ENCODE data around the gene VPS13C. TPM values are rescaled to one million over a fixed set of nuclear protein-coding genes. Genes with fewer than 3 reads are reported as not detected.

Gene VPS13C
- total RNA-seq, 8 experiments from 2014 or later, result 31.2 to 166 (median 63.2) TPM

DNA sequence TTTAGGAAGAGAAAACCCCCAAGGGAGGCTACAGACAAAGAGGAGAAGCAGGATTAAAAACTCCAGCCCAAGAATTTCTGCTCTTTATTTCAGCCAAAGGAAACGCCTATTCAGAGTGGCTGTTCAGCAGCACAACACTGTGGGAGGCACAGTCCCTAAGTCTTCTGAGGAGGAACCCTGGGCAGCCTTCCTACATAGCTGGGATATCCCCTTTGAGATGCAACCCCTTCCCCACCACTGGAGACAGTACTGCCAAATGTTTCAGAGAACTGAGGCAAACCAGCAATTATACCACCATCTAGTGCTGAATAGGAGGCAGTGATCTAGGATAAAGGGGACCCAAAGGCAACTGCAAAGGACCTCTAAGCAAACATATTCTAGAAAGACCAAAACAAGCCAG, 168.1 kb downstream of the VPS13C start:
- H3K27ac ChIP-seq, result no peak overlapping the region
- WGBS, 10 experiments, result 80 to 86% methylated on average over 1 of the region's 1 CpG; no CpG with 5 or more reads in 8 of the 10 experiments
- peaks cover 0 to 5% of the 10 kb centered on the region in 2 donors for H3K4me1 ChIP-seq (replicated peaks in 1 of 2)
- ATAC-seq (replicated peaks in 6 of 8), result no peak
- in situ Hi-C loops (cut with MboI; ENCODE audit: low pct_unique_long_range_greater_than_20kb in 2 of 9, low sequenced_read_pairs in 9 of 9, unreplicated experiment in 9 of 9), result no loop called here
- H3K4me3 ChIP-seq, result no peak overlapping the region

DNA sequence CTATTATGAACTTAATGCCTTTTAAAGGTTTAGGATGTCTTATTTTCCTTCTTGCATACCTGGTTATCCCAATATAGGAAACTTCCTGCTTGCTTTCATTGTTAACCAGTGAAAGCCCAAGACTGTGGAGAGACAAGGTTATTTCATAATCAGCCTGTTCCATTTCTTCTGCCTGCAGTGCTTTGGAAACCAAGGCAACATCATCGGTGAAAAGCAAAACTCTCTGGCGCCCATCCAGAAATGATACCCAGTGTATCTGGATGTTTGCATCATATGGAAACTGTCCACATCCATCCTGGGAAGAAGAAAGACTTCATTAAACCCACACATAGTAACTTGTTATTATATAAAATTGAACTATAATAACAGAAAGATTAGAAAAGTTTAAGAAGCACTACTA, 170.1 kb downstream of the VPS13C start:
- ATAC-seq (replicated peaks in 6 of 8), result peak in 2 of 8 experiments; percentile 57 to 81
- no peak overlapping the region for H3K27ac ChIP-seq
- 38 to 100% (median 80%) methylated on average over 1 to 2 of the region's 2 CpGs; no CpG with 5 or more reads in 2 of the 10 experiments for WGBS, 10 experiments
- in situ Hi-C loops (cut with MboI; ENCODE audit: low pct_unique_long_range_greater_than_20kb in 2 of 9, low sequenced_read_pairs in 9 of 9, unreplicated experiment in 9 of 9), result no loop called here
- H3K4me1 ChIP-seq (replicated peaks in 1 of 2), result peaks cover 0 to 5% of the 10 kb centered on the region in 2 donors
- H3K4me3 ChIP-seq, result no peak overlapping the region

DNA sequence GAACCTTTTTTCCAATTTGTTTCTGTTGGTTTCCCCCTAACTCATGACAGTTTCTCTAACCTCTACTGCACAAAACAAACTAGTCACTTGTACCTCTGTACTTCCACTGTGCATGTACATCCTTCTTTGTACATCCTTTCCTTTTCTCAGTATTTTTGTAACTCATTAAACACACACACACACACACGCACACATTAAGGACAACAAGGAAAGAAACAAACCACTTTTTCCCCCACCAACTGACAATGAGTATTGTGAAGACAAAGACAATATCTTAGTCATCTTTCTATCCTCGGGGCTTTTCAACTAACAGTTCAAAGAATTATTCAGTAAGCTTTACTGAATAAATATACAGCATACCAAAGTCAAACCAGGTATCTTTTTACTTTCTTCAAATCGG, 170.5 kb downstream of the VPS13C start:
- Histone ChIP-seq H3K4me1 (replicated peaks in 1 of 2) (peaks cover 0 to 5% of the 10 kb centered on the region in 2 donors), H3K27ac (no peak overlapping the region), H3K4me3 (no peak overlapping the region)
- in situ Hi-C loops (cut with MboI; ENCODE audit: low pct_unique_long_range_greater_than_20kb in 2 of 9, low sequenced_read_pairs in 9 of 9, unreplicated experiment in 9 of 9), result no loop called here
- WGBS, 10 experiments, result 63 to 100% (median 87%) methylated on average over 1 to 3 of the region's 3 CpGs; no CpG with 5 or more reads in 1 of the 10 experiments
- ATAC-seq (replicated peaks in 6 of 8), result peak in 2 of 8 experiments; percentile 24 to 37

DNA sequence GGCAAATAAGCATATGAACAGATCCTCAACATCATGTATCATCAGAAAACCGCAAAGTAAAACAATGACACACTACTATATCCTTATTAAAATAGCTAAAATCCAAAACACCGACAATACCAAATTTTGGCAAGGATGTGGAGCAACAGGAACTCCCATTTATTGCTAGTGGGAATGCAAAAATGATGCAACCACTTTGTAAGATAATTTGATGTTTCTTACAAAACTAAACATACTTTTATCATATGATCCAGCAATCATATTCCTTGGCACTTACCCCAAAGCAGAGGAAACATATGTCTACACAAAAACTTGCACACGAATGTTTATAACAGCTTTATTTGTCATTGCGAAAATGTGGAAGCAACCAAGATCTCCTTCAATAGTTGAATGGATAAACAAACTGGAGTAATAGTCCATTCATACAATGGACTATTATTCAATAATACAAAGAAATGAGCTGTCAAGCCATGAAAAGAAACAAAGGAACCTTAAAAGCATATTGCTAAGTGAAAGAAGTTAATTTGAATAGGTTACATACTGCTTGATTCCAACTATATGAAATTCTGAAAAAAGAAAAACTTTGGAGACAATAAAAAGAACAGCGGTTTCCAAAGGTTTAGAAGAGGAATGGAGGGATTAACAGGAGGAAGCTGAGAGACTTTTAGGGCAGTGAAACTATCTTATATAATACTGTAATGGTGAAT, 172.0 kb downstream of the VPS13C start:
- Histone ChIP-seq H3K27ac (no peak overlapping the region), H3K4me3 (no peak overlapping the region), H3K4me1 (replicated peaks in 1 of 2) (peaks cover 0 to 5% of the 10 kb centered on the region in 2 donors)
- 81 to 98% (median 91%) methylated on average over 2 to 5 of the region's 5 CpGs for WGBS, 10 experiments
- no peak for ATAC-seq (replicated peaks in 6 of 8)
- in situ Hi-C loops (cut with MboI; ENCODE audit: low pct_unique_long_range_greater_than_20kb in 2 of 9, low sequenced_read_pairs in 9 of 9, unreplicated experiment in 9 of 9), result no loop called here

DNA sequence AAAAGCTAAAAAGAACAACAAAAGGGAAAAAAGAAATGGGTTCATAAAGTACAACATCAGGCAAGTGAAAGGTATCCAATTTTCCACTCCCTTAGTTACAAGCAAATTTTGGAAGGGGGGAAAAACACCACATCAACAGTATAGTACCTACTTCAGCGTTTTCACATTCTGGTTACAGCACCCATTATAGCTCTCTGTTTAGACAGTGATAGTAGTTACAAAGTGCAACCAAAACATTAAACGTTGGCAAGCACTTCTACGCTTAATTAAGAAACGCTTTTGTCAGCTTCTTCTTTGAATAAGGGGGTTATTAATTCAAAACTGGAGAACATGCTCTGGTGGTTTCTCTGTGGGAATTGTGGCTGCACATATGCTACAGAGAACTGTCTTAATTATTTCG, 180.2 kb downstream of the VPS13C start:
- ATAC-seq (replicated peaks in 6 of 8), result no peak
- 40 to 100% (median 77%) methylated on average over 1 to 5 of the region's 5 CpGs; no CpG with 5 or more reads in 1 of the 10 experiments for WGBS, 10 experiments
- in situ Hi-C loops (cut with MboI; ENCODE audit: low pct_unique_long_range_greater_than_20kb in 2 of 9, low sequenced_read_pairs in 9 of 9, unreplicated experiment in 9 of 9), result no loop called here
- no peak overlapping the region for H3K4me3 ChIP-seq
- H3K4me1 ChIP-seq (replicated peaks in 1 of 2), result no peaks in the 10 kb centered on the region
- H3K27ac ChIP-seq, result no peak overlapping the region

DNA sequence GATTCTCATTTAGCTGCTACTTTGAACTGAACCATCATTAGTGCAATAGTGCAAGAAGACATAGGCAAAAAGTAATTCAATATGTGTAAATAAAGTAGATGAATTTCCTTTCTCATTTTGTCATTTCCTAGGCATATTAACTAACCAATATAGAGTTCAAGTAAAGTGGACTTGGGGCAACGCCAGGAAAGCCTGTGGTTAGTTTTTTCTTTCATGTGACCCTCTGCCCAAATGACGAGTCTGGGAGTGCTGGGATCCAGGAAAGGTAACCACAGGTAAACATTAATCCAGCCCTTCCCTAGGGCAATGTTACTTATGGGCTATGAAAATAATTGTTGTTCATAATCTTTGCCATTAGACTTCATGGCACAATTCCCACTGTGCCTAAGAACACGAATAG, 181.0 kb downstream of the VPS13C start:
- in situ Hi-C loops (cut with MboI; ENCODE audit: low pct_unique_long_range_greater_than_20kb in 2 of 9, low sequenced_read_pairs in 9 of 9, unreplicated experiment in 9 of 9), result no loop called here

DNA sequence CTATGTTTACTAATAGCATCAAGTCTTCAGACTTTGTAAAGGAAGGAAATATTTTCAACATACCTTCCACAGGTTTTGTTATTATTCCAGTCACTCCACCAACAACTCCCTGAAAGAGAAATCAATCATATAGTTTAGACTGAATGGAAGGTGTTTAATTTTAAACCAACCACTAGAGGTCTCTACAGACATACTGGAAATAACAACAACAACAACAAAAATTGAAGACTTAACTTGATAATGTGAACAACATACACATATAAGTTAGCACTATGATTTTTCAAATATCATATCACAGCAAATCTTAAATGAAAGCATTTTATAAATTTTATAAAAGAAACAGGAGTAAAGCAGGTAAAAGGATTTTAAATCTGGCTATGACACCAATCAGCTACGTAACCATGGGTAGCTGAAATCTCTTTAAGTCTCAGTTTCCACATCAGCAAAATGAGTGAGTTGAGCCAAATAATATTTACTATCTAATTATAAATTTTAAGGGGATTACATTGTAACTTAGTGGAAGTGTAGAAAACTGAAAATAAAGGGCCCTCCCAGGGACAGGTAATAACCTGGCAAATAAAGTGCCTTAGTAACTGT, 188.2 kb downstream of the VPS13C start:
- ATAC-seq (replicated peaks in 6 of 8), result peak in 3 of 8 experiments; percentile 45 to 53 (median 48)
- in situ Hi-C loops (cut with MboI; ENCODE audit: low pct_unique_long_range_greater_than_20kb in 2 of 9, low sequenced_read_pairs in 9 of 9, unreplicated experiment in 9 of 9), result loop anchor here in 1 of 9 experiments (25.0 kb wide), 1 partner anchor 440 kb away; no protein-coding TSS in a partner anchor

More for the DNA sequence above, 181.0 kb downstream of the VPS13C start:
- no peak for ATAC-seq (replicated peaks in 6 of 8)
- H3K4me3 ChIP-seq, result no peak overlapping the region
- H3K4me1 ChIP-seq (replicated peaks in 1 of 2), result no peaks in the 10 kb centered on the region
- no peak overlapping the region for H3K27ac ChIP-seq
- 71 to 100% (median 91%) methylated on average over 1 to 3 of the region's 3 CpGs for WGBS, 10 experiments

DNA sequence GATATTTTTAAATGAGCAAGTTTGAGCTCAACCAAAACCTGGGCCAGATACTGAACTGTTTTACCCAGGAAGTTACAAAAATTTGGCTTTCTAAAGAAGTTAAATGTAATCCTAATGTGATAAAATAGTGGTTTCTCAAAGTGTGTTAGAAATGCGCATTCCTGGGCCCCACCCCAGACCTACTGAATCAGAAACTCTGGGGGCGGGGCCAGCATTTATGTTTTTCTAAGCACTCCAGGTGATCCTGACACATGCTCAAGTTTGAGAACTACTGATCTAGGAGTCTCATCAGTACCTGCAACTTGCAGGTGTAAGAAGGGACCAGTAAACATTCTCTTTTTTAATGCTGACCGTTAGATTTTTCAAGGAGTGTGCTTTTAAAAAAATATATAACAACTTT, 190.6 kb downstream of the VPS13C start:
- Histone ChIP-seq H3K4me1 (replicated peaks in 1 of 2) (no peaks in the 10 kb centered on the region), H3K27ac (no peak overlapping the region), H3K4me3 (no peak overlapping the region)
- ATAC-seq (replicated peaks in 6 of 8), result peak in 2 of 8 experiments; percentile 80 to 87
- in situ Hi-C loops (cut with MboI; ENCODE audit: low pct_unique_long_range_greater_than_20kb in 2 of 9, low sequenced_read_pairs in 9 of 9, unreplicated experiment in 9 of 9), result loop anchor here in 1 of 9 experiments (25.0 kb wide), 1 partner anchor 443 kb away; no protein-coding TSS in a partner anchor
- WGBS, 10 experiments, result 89 to 100% (median 97%) methylated on average over 1 to 3 of the region's 3 CpGs; no CpG with 5 or more reads in 2 of the 10 experiments

More for the DNA sequence above, 188.2 kb downstream of the VPS13C start:
- WGBS, 10 experiments, result 89 to 100% (median 100%) methylated on average over 1 of the region's 1 CpG; no CpG with 5 or more reads in 4 of the 10 experiments
- Histone ChIP-seq H3K4me1 (replicated peaks in 1 of 2) (no peaks in the 10 kb centered on the region), H3K27ac (no peak overlapping the region), H3K4me3 (no peak overlapping the region)

DNA sequence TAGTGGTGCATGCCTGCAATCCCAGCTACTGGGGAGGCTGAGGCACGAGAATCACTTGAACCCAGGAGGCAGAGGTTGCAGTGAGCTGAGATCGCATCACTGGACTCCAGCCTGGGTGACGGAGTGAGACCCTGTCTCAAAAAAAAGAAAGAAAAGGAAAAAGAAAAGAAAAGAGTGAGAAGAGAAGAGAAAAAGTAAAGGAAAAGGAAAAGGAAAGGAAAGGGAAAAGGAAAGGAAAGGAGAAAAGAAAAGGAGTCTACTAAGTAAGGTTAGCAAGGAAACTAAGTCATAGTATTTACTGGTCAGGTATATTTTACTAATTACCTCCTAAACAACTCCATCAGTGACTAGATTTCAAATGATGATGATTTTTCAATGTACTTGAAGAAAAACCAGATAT, 198.3 kb downstream of the VPS13C start:
- Histone ChIP-seq H3K27ac (no peak overlapping the region), H3K4me3 (no peak overlapping the region), H3K4me1 (replicated peaks in 1 of 2) (no peaks in the 10 kb centered on the region)
- in situ Hi-C loops (cut with MboI; ENCODE audit: low pct_unique_long_range_greater_than_20kb in 2 of 9, low sequenced_read_pairs in 9 of 9, unreplicated experiment in 9 of 9), result loop anchor here in 1 of 9 experiments (25.0 kb wide), 1 partner anchor 450 kb away; no protein-coding TSS in a partner anchor
- no peak for ATAC-seq (replicated peaks in 6 of 8)
- 83 to 100% (median 97%) methylated on average over 1 to 3 of the region's 3 CpGs; no CpG with 5 or more reads in 1 of the 10 experiments for WGBS, 10 experiments

DNA sequence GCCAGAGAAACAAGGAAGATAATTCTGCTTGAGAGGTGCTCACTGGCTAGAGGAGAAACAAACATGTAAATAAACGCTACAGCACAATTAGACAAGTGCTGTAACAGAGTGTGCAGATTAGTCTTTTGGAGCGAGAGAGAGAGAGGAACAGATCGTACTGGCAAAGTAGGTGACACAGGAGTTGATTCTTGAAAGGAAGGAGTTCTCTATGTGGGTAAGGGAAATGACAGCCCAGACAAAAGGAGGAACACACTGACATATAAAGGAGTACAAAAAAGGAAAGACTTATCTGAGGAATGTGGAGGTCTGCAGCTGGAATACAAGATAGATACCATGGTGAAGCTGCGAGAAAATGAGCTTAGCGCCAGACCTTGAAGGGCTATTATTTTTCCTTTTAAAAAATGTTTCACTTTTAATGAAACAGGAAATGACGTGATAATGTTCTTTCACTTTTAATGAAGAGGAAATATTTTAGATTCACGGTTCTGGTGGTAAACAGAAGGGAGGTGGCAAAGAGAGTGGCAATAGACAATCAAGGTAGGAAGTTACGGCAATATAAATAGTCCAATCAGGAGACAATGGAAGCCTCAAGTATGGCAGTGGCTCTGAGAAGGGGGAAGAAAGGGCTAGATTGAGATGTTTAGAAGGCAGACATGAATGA, 202.9 kb downstream of the VPS13C start:
- ATAC-seq (replicated peaks in 6 of 8), result no peak
- in situ Hi-C loops (cut with MboI; ENCODE audit: low pct_unique_long_range_greater_than_20kb in 2 of 9, low sequenced_read_pairs in 9 of 9, unreplicated experiment in 9 of 9), result loop anchor here in 1 of 9 experiments (25.0 kb wide), 1 partner anchor 455 kb away; no protein-coding TSS in a partner anchor
- H3K27ac ChIP-seq, result no peak overlapping the region
- no peaks in the 10 kb centered on the region for H3K4me1 ChIP-seq (replicated peaks in 1 of 2)
- H3K4me3 ChIP-seq, result no peak overlapping the region
- WGBS, 10 experiments, result 70 to 100% (median 90%) methylated on average over 2 to 8 of the region's 8 CpGs

DNA sequence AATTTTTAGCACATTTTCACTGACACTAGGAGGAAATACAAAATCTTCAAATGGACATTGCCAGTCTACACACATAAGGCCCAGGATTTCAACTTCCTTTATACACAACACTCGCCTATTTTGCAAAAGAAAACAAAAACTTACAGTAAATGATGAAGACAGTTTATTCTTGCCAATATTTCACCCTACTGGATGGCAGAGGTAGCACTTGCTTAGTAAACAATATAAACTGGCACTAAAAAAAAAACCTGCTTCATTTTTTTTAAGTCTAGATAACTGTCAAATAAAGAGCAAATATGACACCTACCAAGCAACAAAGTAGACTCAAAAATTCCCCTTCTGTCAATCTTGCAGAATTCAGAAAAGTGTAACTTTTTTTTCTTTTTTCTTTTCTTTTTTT, 204.0 kb downstream of the VPS13C start:
- H3K27ac ChIP-seq, result no peak overlapping the region
- no peaks in the 10 kb centered on the region for H3K4me1 ChIP-seq (replicated peaks in 1 of 2)
- in situ Hi-C loops (cut with MboI; ENCODE audit: low pct_unique_long_range_greater_than_20kb in 2 of 9, low sequenced_read_pairs in 9 of 9, unreplicated experiment in 9 of 9), result loop anchor here in 1 of 9 experiments (25.0 kb wide), 1 partner anchor 456 kb away; no protein-coding TSS in a partner anchor
- no peak overlapping the region for H3K4me3 ChIP-seq
- no peak for ATAC-seq (replicated peaks in 6 of 8)
- 86 to 100% (median 100%) methylated on average over 1 of the region's 1 CpG; no CpG with 5 or more reads in 3 of the 10 experiments for WGBS, 10 experiments

DNA sequence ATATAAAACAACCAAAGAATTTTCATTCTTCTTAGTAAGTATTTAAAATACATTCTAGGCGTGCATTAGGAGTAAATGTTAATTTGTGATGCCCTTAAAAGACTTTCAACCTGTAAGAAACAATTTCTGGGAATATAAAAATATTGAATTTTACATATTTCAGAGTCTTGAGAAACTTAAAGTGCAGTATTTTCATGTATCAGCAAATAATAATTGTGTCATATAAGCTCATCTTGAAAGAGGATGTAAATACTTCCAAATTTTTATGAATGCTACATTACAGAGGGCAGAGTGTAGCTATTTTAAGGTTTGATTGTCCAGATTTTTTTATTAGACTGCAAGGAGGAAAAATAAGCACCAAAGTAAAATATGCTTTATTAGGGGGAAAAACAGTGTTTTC, 207.1 kb downstream of the VPS13C start:
- no peaks in the 10 kb centered on the region for H3K4me1 ChIP-seq (replicated peaks in 1 of 2)
- no peak for ATAC-seq (replicated peaks in 6 of 8)
- in situ Hi-C loops (cut with MboI; ENCODE audit: low pct_unique_long_range_greater_than_20kb in 2 of 9, low sequenced_read_pairs in 9 of 9, unreplicated experiment in 9 of 9), result loop anchor here in 1 of 9 experiments (25.0 kb wide), 1 partner anchor 459 kb away; no protein-coding TSS in a partner anchor
- H3K27ac ChIP-seq, result no peak overlapping the region
- WGBS, 10 experiments, result 69 to 100% (median 96%) methylated on average over 1 of the region's 1 CpG; no CpG with 5 or more reads in 4 of the 10 experiments
- H3K4me3 ChIP-seq, result no peak overlapping the region

DNA sequence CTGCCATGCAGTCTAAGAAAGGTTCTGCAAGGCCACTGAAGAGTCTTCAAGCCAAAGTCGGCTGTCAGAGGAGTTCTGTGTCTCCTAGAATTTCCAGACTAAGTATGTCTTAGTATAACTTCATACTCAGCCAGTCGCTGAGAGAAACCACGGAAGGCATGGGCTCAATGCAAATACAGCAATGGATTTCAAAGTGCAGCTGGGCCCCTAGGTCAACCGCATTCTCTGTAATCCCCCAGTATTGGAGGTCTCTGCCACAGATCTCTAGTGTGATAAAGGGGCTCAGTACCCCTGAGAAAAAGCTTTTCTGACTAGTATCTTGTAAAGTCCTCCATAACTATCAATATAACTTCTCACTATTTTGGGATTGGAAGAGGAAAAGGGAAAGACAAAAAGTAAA, 208.3 kb downstream of the VPS13C start:
- in situ Hi-C loops (cut with MboI; ENCODE audit: low pct_unique_long_range_greater_than_20kb in 2 of 9, low sequenced_read_pairs in 9 of 9, unreplicated experiment in 9 of 9), result loop anchor here in 1 of 9 experiments (25.0 kb wide), 1 partner anchor 460 kb away; no protein-coding TSS in a partner anchor
- no peaks in the 10 kb centered on the region for H3K4me1 ChIP-seq (replicated peaks in 1 of 2)
- 72 to 100% (median 100%) methylated on average over 1 to 4 of the region's 4 CpGs; no CpG with 5 or more reads in 2 of the 10 experiments for WGBS, 10 experiments
- no peak overlapping the region for H3K27ac ChIP-seq
- no peak overlapping the region for H3K4me3 ChIP-seq
- ATAC-seq (replicated peaks in 6 of 8), result no peak
